Fibroblast of mammary gland (primary cell): ENCODE data around the gene GPATCH8.

Experiments used
- DNase-seq: peaks from one replicate; pipeline ENCODE4 v3.0.0-alpha.2; 2010; ENCODE audit warnings: low read depth
- H3K4me3 ChIP-seq: 2 replicates; pipeline ENCODE4 v1.5.1; 2011; ENCODE audit warnings: low read depth, mild to moderate bottlenecking, low read length, moderate library complexity; ENCODE audit not compliant: control insufficient read depth
- CTCF ChIP-seq: conservative IDR thresholded peaks from 2 replicates; pipeline ENCODE4 v1.5.1; 2011; ENCODE audit warnings: low read depth, low read length, inconsistent platforms; ENCODE audit not compliant: control insufficient read depth, insufficient read depth

GPATCH8 gene

GRCh38 chr17:44384281-44384822 lies 118.9 kb downstream of the GPATCH8 start:
- no peak overlapping the region for H3K4me3 ChIP-seq
- no peak for DNase-seq
- TF ChIP-seq CTCF: no peak

GRCh38 chr17:44383861-44384260 lies 119.3 kb downstream of the GPATCH8 start:
- no peak for DNase-seq
- TF ChIP-seq CTCF: no peak
- H3K4me3 ChIP-seq: no peak overlapping the region

DNA sequence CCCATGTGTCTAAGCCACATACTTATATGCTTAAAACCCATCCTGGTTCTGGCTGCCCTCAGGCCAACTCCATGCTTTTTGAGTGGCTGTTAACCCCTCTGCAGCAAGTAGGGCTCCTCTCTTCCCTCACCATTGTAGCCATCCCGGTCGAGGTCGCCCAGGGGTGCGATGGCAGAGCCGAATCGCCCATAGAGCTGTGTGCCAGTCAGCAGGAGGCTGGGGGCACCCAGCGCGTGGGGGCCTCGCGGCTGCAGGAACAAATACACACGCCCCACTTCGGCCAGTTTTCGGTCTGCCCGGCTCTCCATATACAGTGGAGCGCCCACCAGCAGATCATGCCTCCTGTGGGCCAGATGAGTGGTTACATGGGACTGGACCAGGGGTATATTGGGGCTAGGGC lies 119.8 kb downstream of the GPATCH8 start:
- no peak for DNase-seq
- no peak for TF ChIP-seq CTCF
- H3K4me3 ChIP-seq: no peak overlapping the region

- H3K4me3 ChIP-seq: no peak overlapping the region
- TF ChIP-seq CTCF: no peak
- DNase-seq: no peak
Measured at GRCh38 chr17:44382917-44383316, 120.3 kb downstream of the GPATCH8 start.

DNA sequence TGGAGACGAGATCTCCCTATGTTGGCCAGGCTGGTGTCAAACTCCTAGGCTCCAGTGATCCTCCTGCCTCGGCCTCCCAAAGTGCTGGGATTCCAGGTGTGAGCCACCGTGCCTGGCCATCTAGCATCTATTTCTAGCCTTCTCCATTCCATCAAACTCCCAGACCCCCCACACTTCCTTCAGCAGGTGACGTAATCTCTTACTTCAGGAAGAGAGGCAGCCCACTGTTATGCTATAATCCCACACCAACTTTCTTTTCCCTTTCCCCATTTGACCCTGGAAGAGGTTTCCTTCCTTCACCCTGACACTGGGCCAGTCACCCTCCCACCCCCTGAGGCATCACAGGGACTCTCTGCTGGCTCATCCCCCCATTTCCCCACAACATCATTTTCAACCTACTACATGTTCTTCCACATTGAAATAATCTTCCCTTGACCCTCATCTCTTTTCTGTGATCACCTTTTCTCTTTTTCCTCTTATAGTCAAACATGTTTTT lies 121.3 kb downstream of the GPATCH8 start:
- no peak for TF ChIP-seq CTCF
- H3K4me3 ChIP-seq: no peak overlapping the region
- no peak for DNase-seq

DNA sequence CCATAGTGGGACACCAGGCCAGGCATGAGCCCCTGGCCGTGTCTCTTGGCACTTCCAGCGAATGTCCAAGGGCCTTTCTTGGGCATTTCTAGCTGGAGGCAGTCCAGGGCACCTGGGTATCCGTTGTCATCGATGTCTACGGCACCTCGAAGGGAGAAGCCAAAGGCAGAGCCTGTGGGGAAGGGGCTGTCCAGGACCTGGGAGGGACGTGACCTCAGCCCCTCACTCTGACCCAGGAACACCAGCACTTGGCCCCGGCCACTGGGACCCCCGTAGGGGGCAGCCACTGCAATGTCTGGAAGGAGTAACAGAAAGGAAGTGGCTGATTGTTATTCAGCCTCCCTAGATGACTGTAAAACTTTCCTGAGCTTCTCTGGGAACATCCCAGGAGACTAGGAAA lies 122.4 kb downstream of the GPATCH8 start:
- H3K4me3 ChIP-seq: no peak overlapping the region
- TF ChIP-seq CTCF: no peak
- no peak for DNase-seq

DNA sequence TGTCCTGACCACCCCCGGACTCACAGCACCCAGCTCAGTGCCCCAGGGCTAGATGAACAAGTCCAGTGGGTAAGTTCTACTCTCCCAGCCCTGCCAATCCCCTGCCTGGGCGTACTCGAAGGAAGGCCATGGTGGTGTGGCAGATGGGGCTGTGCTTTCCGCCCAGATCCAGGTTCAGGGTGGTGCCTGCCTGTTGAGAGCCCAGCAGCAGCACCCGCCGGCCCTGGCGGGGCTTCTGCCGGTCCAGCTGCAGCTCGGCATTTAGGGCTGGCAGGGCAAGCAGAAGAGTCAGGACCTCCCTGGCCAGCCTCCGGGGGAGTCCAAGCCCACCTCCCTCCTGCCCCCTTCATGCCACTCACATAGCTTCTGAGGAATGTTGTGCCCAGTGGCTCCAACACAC lies 123.3 kb downstream of the GPATCH8 start:
- no peak for DNase-seq
- no peak overlapping the region for H3K4me3 ChIP-seq
- no peak for TF ChIP-seq CTCF
